Right cardiac atrium (tissue), 5 donors: Measurements from ENCODE around the gene CYP2W1. TPM values are rescaled to one million over a fixed set of nuclear protein-coding genes. Genes with fewer than 3 reads are reported as not detected.

ENCODE experiments used
- ATAC-seq, 2 donors: fragments of 200-7000 bp; cut with Tn5 transposase; one replicate each; pipeline versions ENCODE4 v1.8.0 to v1.9.1; 2020; ENCODE audit warnings: moderate library complexity in 2 of 2, mild to moderate bottlenecking in 1 of 2
- DNase-seq, 3 donors: peaks; one replicate each; pipeline ENCODE4 v3.0.0-alpha.2; 2020
- H3K27ac ChIP-seq: one replicate; pipeline ENCODE4 v1.5.1; 2013; ENCODE audit warnings: mild to moderate bottlenecking, low read length, control low read depth, moderate library complexity
- H3K27me3 ChIP-seq: one replicate; pipeline ENCODE4 v1.6.1; 2013; ENCODE audit not compliant: control insufficient read depth, insufficient read depth
- H3K4me1 ChIP-seq: one replicate; pipeline ENCODE4 v1.6.1; 2013; ENCODE audit warnings: low read length; ENCODE audit not compliant: control insufficient read depth, insufficient read depth
- H3K4me3 ChIP-seq: one replicate; pipeline ENCODE4 v1.5.1; 2013; ENCODE audit warnings: low read length, control low read depth
- H3K9me3 ChIP-seq: one replicate; pipeline ENCODE4 v1.6.1; 2013; ENCODE audit warnings: low read length; ENCODE audit not compliant: control insufficient read depth
- WGBS: extraction: QIAGEN DNeasy Blood & Tissue Kit; methylation state at CpG from one replicate; pipeline ENCODE4 v1.1.7; 2013; 5-methylcytosine and 5-hydroxymethylcytosine counted together
- intact Hi-C, 4 donors: fragments of 100-400 bp; cut with DNase I; formaldehyde crosslinking; loops; one replicate each; pipeline versions ENCODE4 v1.11.0 to v1.14.0; 2022 to 2023
- polyA plus RNA-seq: library from polyadenylated mRNA; stranded (reverse); fragments of 200-250 nt; gene quantifications from one replicate; pipeline ENCODE4 v1.2.3, GENCODE V29; 2013
- total RNA-seq, 4 donors: library from RNA; stranded (reverse); fragmentation: NEBNext Ultra II Directional; extraction: Animal tissue kit (Norgen Biotek cat#: 25700); gene quantifications; one replicate each; pipeline ENCODE4 v1.2.1, GENCODE V29; 2021
- donor health status: healthy with polysubstance abuse.
- donor health status: DM: no; HTN: yes; CAD: no.
- donor health status: DM: no; HTN: no; CAD: no.
- donor health status: DM: no; HTN: yes; CAD: no; lungs with severe emphysema.
- donor health status: DM: yes; HTN: yes; CAD: no.

CYP2W1 gene
- total and polyA plus RNA-seq, 5 donors = not detected

GRCh38 chr7:1024331-1024841 is 41.4 kb downstream of the CYP2W1 start:
- Histone ChIP-seq H3K9me3 (no peaks in the 10 kb centered on the region), H3K4me1 (peaks cover 1% of the 10 kb centered on the region), H3K4me3 (no peak overlapping the region), H3K27ac (no peak overlapping the region), H3K27me3 (no peaks in the 10 kb centered on the region)
- intact Hi-C loops = no loop called here
- 77% methylated on average over 15 of the region's 15 CpGs for WGBS
- ATAC-seq (no peak), DNase-seq (peak in 1 of 3 donors; percentile 20)

DNA sequence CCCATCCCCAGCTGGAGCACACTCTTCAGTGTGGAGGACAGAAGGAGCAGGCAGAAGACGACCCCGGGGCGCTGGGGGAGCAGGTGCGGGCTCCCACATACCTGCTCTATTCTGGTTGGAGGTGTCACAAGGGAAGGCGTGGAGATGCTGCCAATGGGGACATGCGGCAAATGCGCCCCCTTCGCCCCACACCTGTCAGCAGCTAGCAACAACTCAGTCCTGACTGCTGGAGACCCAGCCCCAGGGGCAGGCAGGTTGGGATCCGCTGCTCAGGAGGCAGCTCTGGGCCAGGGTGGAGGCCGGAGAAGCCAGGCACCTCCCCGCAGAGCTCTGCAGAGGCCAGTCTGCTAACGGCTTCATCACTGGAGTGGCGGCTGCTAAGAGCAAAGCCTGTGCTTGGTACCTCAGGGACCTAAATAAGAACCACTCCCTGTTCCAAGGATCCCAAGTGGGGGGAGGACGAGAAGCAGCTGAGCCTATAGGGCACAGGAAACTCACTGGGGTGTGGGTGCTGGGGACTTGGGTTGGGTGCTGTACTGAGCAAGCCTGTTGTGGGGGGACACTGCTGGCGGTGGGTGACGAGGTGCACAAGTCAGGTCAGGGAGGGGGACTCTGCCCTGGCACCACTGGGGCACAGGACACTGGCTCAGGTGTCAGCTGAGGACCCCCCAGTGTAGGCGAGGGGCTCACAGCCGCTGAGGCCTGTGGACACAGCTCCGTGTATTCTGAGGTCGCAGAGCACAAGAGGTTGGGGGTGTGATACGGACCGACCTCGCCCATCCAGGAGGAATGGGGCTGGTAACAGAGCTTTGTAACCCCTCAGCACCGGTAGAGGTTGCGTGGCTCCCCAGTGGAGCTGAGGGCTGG is 42.1 kb downstream of the CYP2W1 start:
- WGBS = 92% methylated on average over 25 of the region's 25 CpGs
- peak in 1 of 3 donors; percentile 38 for DNase-seq
- intact Hi-C loops = no loop called here
- no peak for ATAC-seq
- no peaks in the 10 kb centered on the region for H3K27me3 ChIP-seq
- no peak overlapping the region for H3K27ac ChIP-seq
- H3K4me3 ChIP-seq = no peak overlapping the region
- H3K9me3 ChIP-seq = no peaks in the 10 kb centered on the region
- peaks cover 1% of the 10 kb centered on the region for H3K4me1 ChIP-seq

DNA sequence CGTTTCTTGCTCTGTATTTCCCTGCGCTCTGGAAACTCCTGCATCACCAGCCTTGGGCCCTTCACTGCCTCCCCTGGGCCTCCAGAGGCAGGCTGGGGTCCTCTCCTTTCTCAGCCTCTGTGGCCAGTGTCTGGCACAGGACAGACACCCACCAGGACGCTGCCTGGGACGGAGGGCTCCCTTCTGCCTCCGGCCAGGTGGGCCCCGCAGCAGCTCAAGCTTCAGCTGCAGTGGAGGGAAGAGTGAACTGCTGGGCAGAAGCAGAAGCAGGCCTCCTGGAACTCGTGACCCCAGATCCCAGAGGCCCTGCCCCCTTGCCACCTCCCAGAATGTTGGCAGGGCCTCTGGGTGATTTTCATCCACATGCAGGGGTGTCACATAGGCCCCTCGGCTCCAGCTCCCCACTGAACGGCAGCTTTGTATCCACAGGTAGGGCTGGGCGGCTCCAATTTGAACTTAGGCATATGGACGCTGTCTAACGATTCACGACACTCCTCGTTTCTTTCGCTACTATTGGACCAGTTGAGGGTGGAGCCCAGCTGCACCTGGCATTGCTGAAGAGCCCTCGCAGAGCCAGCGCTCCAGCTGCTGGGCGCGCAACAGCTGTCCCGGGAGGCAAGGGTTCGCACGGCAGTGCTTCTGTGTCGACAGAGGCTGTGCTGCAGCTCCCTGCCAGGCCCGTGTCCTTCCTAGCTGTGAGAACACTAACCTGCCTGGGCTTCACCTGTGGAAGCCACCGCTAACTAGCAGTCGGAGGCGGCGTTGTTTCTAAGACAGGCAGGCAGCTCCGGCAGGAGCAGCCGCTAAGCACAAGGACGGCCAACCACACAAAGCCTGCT is 43.0 kb downstream of the CYP2W1 start:
- Histone ChIP-seq H3K4me1 (peaks cover 1% of the 10 kb centered on the region), H3K9me3 (no peaks in the 10 kb centered on the region), H3K27me3 (no peaks in the 10 kb centered on the region), H3K27ac (no peak overlapping the region), H3K4me3 (no peak overlapping the region)
- ATAC-seq (no peak), DNase-seq (peak in 1 of 3 donors; percentile 41)
- intact Hi-C loops = no loop called here
- WGBS = 93% methylated on average over 31 of the region's 31 CpGs

DNA sequence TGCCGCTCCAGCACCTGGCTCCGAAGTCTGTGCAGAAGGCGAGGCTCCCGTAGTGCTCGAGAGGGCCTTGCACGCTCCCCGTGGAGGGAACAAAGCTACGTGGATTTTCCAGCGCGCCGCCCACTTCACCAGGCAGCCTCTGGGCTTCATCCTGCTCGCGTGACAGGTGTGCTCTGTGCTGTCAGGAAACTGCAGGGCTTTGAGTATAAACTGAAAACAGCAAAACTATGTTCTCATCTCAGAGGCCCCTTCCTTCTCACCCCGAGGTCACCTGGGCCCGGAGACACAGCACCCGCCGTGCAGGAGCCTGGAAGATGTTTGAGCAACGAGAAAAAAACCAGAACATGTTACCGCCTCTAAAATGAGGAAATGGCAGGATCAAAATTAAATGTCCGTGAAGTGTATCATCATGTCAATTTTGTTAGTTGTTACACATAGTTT is 43.8 kb downstream of the CYP2W1 start:
- WGBS = 90% methylated on average over 20 of the region's 20 CpGs
- no peaks in the 10 kb centered on the region for H3K9me3 ChIP-seq
- intact Hi-C loops = no loop called here
- no peaks in the 10 kb centered on the region for H3K27me3 ChIP-seq
- peaks cover 1% of the 10 kb centered on the region for H3K4me1 ChIP-seq
- no peak overlapping the region for H3K4me3 ChIP-seq
- DNase-seq (peak in 2 of 3 donors; percentile 33 to 48), ATAC-seq (no peak)
- H3K27ac ChIP-seq = no peak overlapping the region

- peak in 2 of 3 donors; percentile 71 to 75 for DNase-seq
- Histone ChIP-seq H3K9me3 (no peaks in the 10 kb centered on the region), H3K27ac (peak overlapping the region; percentile 11), H3K4me3 (peak overlapping the region; percentile 90), H3K27me3 (no peaks in the 10 kb centered on the region), H3K4me1 (peaks cover 1% of the 10 kb centered on the region)
- ATAC-seq = peak in 1 of 2 donors; percentile 12
- intact Hi-C loops = no loop called here
- 12% methylated on average over 69 of the region's 69 CpGs for WGBS
Measured at GRCh38 chr7:1027242-1028043, 44.5 kb downstream of the CYP2W1 start.

GRCh38 chr7:1028044-1028770 is 45.2 kb downstream of the CYP2W1 start:
- Histone ChIP-seq H3K9me3 (no peaks in the 10 kb centered on the region), H3K27ac (peak overlapping the region; percentile 90), H3K4me1 (peaks cover 1% of the 10 kb centered on the region), H3K4me3 (peak overlapping the region; percentile 90), H3K27me3 (no peaks in the 10 kb centered on the region)
- peak; percentile 92 to 97 (median 97) for DNase-seq
- intact Hi-C loops = no loop called here
- WGBS = under 1% methylated on average over 77 of the region's 77 CpGs
- ATAC-seq = peak; percentile 94

DNA sequence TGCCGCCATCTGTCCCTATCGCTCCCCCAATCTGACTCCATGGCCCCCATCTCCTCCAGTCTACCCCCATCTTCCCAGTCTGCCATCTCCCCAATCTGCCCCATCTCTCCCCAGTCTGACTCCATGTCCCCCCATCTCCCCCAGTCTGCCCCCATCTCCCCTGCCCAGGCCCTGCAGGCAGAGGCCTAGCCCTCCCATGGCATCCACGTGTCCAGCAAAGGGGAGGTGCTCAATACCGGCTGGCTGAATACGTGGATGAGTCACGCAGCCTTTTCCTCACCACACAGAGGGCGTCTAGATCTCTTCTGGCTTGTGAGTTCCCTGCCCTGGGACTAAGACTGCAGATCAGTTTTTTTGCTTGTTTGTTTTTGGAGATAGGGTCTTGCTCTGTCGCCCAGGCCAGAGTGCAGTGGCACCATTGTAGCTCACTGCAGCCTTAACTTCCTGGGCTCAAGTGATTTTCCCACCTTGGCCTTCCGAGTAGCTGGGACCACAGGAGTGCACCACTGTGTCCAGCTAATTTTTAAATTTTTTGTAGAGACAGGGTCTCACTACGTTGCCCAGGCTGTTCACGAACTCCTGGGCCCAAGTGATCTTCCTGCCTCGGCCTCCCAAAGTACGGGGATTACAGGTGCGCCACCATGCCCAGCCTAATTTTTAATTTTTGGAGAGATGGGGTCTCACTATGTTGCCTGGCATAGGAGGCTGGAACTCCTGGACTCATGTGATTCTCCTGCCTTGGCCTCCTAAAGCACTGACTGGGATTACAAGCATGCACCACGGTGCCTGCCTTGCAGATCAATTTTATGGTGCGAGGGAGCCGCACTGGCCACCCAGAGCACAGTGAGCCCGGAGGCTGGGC is 46.0 kb downstream of the CYP2W1 start:
- H3K4me1 ChIP-seq = peaks cover 1% of the 10 kb centered on the region
- H3K27ac ChIP-seq = peak overlapping the region; percentile 90
- ATAC-seq = peak; percentile 91 to 94
- 58% methylated on average over 18 of the region's 18 CpGs for WGBS
- peak; percentile 88 to 92 (median 92) for DNase-seq
- H3K4me3 ChIP-seq = peak overlapping the region; percentile 90
- H3K27me3 ChIP-seq = no peaks in the 10 kb centered on the region
- no peaks in the 10 kb centered on the region for H3K9me3 ChIP-seq
- intact Hi-C loops = no loop called here

GRCh38 chr7:1029637-1030443 is 46.9 kb downstream of the CYP2W1 start:
- ATAC-seq = no peak
- intact Hi-C loops = no loop called here
- Histone ChIP-seq H3K27ac (no peak overlapping the region), H3K4me3 (no peak overlapping the region), H3K9me3 (no peaks in the 10 kb centered on the region), H3K27me3 (no peaks in the 10 kb centered on the region), H3K4me1 (peaks cover 1% of the 10 kb centered on the region)
- WGBS = 94% methylated on average over 33 of the region's 33 CpGs
- DNase-seq = peak; percentile 41 to 65 (median 63)
